Measurements from ENCODE around the gene SLC1A7. TPM values are rescaled to one million over a fixed set of nuclear protein-coding genes. Genes with fewer than 3 reads are reported as not detected.
A peak's percentile ranks its signal among the peaks of the same experiment; 100 is the strongest.

SLC1A7 gene
- total and polyA plus RNA-seq, 8 donors = 0.08 to 0.45 (median 0.29) TPM; not detected in 5

- no peak overlapping the region for H3K27ac ChIP-seq
- TF ChIP-seq POLR2A (IDR thresholded peaks at IDR 0.05) = no peak
- no peak for TF ChIP-seq CTCF (IDR thresholded peaks at IDR 0.05)
- no peak for TF ChIP-seq POLR2AphosphoS5 (IDR thresholded peaks at IDR 0.05)
- no peak for TF ChIP-seq EP300 (IDR thresholded peaks at IDR 0.05)
- intact Hi-C loops (cut with DNase I; ENCODE audit: low total_unique reads) = no loop called here
- H3K4me1 ChIP-seq = peaks cover 54 to 70% (median 60%) of the 10 kb centered on the region in 4 donors
- WGBS, 5 donors = 79 to 93% (median 89%) methylated on average over 4 of the region's 4 CpGs
- H3K4me3 ChIP-seq = no peak overlapping the region
- H3K27me3 ChIP-seq = no peaks in the 10 kb centered on the region
- H3K9me3 ChIP-seq = peaks cover 0 to 6% (median 0%) of the 10 kb centered on the region in 4 donors
- no peaks in the 10 kb centered on the region for H3K36me3 ChIP-seq
- DNase-seq = no peak
Measured at GRCh38 chr1:53112861-53113260, 29.6 kb downstream of the SLC1A7 start.

- H3K9me3 ChIP-seq = peaks cover 0 to 6% (median 0%) of the 10 kb centered on the region in 4 donors
- no peak overlapping the region for H3K4me3 ChIP-seq
- 51 to 79% (median 61%) methylated on average over 2 of the region's 2 CpGs for WGBS, 5 donors
- H3K36me3 ChIP-seq = no peaks in the 10 kb centered on the region
- no peak for DNase-seq
- peak overlapping the region in 1 of 5 donors; percentile 52 for H3K27ac ChIP-seq
- intact Hi-C loops (cut with DNase I; ENCODE audit: low total_unique reads) = no loop called here
- no peak for TF ChIP-seq POLR2AphosphoS5 (IDR thresholded peaks at IDR 0.05)
- no peak for TF ChIP-seq CTCF (IDR thresholded peaks at IDR 0.05)
- no peak for TF ChIP-seq POLR2A (IDR thresholded peaks at IDR 0.05)
- TF ChIP-seq EP300 (IDR thresholded peaks at IDR 0.05) = no peak
- H3K4me1 ChIP-seq = peaks cover 54 to 75% (median 62%) of the 10 kb centered on the region in 4 donors
- no peaks in the 10 kb centered on the region for H3K27me3 ChIP-seq
Measured at GRCh38 chr1:53112271-53112774, 30.1 kb downstream of the SLC1A7 start.

- Histone ChIP-seq H3K4me3 (no peak overlapping the region), H3K27ac (peak overlapping the region in 1 of 5 donors; percentile 52), H3K36me3 (no peaks in the 10 kb centered on the region), H3K9me3 (peaks cover 0 to 6% (median 0%) of the 10 kb centered on the region in 4 donors), H3K27me3 (no peaks in the 10 kb centered on the region), H3K4me1 (peaks cover 54 to 77% (median 62%) of the 10 kb centered on the region in 4 donors)
- TF ChIP-seq POLR2AphosphoS5 (IDR thresholded peaks at IDR 0.05) (no peak), CTCF (IDR thresholded peaks at IDR 0.05) (no peak), EP300 (IDR thresholded peaks at IDR 0.05) (no peak), POLR2A (IDR thresholded peaks at IDR 0.05) (no peak)
- no peak for DNase-seq
- intact Hi-C loops (cut with DNase I; ENCODE audit: low total_unique reads) = no loop called here
- WGBS, 5 donors = 29 to 63% (median 51%) methylated on average over 5 of the region's 5 CpGs
Measured at GRCh38 chr1:53111693-53112092, 30.7 kb downstream of the SLC1A7 start.

- peak overlapping the region; percentile 32 to 59 (median 47) for H3K27ac ChIP-seq
Measured at GRCh38 chr1:53111073-53111556, 31.3 kb downstream of the SLC1A7 start.

More at GRCh38 chr1:53111073-53111556, 31.3 kb downstream of the SLC1A7 start:
- no peaks in the 10 kb centered on the region for H3K36me3 ChIP-seq
- intact Hi-C loops (cut with DNase I; ENCODE audit: low total_unique reads) = no loop called here
- no peak overlapping the region for H3K4me3 ChIP-seq
- DNase-seq = peak; percentile 51 to 78
- H3K27me3 ChIP-seq = no peaks in the 10 kb centered on the region
- peaks cover 0 to 6% (median 0%) of the 10 kb centered on the region in 4 donors for H3K9me3 ChIP-seq
- 63 to 77% (median 71%) methylated on average over 10 of the region's 10 CpGs for WGBS, 5 donors
- no peak for TF ChIP-seq EP300 (IDR thresholded peaks at IDR 0.05)
- TF ChIP-seq POLR2AphosphoS5 (IDR thresholded peaks at IDR 0.05) = no peak
- no peak for TF ChIP-seq POLR2A (IDR thresholded peaks at IDR 0.05)
- TF ChIP-seq CTCF (IDR thresholded peaks at IDR 0.05) = no peak
- peaks cover 50 to 71% (median 56%) of the 10 kb centered on the region in 4 donors for H3K4me1 ChIP-seq

Data from stomach (tissue), 9 donors.